GM21381 (cell line): ENCODE data around the gene C3orf70.

ENCODE experiments used
- ATAC-seq: cut with Tn5 transposase; IDR thresholded peaks from one replicate; pipeline ENCODE4 v1.9.1; 2021; ENCODE audit warnings: mild to moderate bottlenecking, moderate library complexity; ENCODE audit not compliant: unreplicated experiment

Gene C3orf70, protein sequence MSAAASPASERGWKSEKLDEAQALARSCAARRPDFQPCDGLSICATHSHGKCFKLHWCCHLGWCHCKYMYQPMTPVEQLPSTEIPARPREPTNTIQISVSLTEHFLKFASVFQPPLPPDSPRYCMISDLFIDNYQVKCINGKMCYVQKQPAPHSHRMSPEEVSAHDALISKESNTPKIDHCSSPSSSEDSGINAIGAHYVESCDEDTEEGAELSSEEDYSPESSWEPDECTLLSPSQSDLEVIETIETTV

GRCh38 chr3:185152410-185153170 lies at the start of gene C3orf70:
C3orf70 (minus strand) TSS chr3:185153060; CDS start chr3:185152823, 237 bp downstream.
- ATAC-seq: no peak

GRCh38 chr3:185200639-185201038 lies 47.8 kb upstream of the C3orf70 start:
- no peak for ATAC-seq

DNA sequence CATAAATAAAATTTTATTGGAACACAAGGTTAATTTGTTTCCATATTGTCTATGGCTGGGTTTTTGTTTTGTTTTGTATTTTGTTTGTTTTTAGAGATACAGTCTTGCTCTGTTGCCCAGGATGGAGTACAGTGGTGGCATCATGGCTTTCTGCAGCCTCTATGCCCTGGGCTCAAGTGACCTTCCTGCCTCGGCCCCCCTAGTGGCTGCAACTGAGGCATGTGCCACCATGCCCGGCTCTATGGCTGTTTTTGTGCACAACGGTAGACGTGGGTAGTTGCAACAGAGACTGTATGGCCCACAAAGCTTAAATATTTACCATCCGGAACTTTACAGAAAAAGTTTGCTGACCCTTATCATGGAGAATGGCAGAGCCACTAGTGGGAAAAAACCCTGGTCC lies 46.8 kb upstream of the C3orf70 start:
- no peak for ATAC-seq

GRCh38 chr3:185199206-185199605 lies 46.3 kb upstream of the C3orf70 start:
- ATAC-seq: no peak

GRCh38 chr3:185197068-185197467 lies 44.2 kb upstream of the C3orf70 start:
- ATAC-seq: no peak

DNA sequence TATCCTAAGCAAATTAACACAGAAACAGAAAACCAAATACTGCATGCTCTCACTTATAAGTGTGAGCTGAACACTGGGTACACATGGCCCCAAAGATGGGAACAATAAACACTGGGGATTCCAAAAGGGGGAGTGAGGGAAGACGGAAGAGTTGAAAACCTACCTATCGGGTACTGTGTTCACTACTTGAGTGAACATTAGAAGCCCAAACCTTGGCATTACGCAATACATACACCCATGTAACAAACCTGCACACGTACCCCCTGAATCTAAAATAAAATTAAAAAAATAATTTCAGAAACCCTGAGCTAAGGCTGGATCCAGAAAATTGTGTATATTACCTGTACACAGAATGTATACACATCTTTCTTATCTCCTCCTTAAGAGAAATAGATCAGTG lies 42.8 kb upstream of the C3orf70 start:
- no peak for ATAC-seq

- ATAC-seq: no peak
Observed at GRCh38 chr3:185188816-185189215, 36.0 kb upstream of the C3orf70 start.

DNA sequence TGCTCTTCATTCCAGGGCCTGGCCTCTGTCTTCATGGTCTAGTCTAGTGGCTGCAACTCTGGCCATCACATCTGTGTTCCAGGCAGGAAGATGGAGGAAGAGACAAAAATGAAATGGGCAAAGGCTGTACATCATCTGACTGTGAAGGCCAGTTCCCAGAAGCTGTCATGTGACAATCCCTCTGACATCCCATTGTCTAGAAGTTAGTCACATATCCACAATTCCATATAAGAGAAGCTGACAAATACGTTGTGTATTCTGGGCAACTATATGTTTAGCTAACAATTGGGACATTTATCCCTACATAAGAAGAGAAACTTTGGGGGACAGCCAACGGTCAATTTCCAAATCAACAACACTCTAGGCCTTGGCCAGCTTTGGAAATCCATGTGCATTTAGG lies 34.5 kb upstream of the C3orf70 start:
- ATAC-seq: no peak

GRCh38 chr3:185176750-185177359 lies 24.0 kb upstream of the C3orf70 start:
- ATAC-seq: no peak

DNA sequence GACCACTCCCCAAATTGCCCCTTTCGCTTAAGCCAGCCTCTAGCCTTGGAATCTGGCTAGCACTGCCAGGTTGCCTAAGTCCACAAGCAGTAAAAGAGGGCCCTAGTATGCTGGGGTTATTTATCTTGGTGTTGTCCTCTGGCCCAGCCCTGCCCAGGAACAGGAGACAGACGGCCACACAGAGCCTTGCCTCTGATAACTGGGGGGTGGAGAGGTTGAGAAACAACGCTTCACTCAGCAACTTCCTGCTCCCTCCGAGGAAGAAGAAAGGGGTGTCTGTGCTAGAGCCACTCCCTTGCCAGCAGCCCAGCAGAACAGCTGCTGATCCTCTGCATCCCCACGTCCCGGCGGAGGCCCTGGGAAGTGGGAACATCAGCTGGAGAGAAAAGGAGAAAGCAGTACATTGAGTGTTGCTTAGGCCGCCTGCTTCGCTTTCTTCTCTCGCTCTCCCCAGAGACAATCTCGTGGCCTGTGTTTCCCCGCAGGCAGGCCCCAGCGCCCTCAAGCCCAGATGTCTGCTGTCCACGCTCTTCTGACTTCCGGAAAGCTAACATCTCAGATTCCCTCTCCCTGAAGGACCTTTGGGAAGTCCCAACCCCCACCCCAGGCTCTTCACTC lies 22.6 kb upstream of the C3orf70 start:
- peak; percentile 56 for ATAC-seq

DNA sequence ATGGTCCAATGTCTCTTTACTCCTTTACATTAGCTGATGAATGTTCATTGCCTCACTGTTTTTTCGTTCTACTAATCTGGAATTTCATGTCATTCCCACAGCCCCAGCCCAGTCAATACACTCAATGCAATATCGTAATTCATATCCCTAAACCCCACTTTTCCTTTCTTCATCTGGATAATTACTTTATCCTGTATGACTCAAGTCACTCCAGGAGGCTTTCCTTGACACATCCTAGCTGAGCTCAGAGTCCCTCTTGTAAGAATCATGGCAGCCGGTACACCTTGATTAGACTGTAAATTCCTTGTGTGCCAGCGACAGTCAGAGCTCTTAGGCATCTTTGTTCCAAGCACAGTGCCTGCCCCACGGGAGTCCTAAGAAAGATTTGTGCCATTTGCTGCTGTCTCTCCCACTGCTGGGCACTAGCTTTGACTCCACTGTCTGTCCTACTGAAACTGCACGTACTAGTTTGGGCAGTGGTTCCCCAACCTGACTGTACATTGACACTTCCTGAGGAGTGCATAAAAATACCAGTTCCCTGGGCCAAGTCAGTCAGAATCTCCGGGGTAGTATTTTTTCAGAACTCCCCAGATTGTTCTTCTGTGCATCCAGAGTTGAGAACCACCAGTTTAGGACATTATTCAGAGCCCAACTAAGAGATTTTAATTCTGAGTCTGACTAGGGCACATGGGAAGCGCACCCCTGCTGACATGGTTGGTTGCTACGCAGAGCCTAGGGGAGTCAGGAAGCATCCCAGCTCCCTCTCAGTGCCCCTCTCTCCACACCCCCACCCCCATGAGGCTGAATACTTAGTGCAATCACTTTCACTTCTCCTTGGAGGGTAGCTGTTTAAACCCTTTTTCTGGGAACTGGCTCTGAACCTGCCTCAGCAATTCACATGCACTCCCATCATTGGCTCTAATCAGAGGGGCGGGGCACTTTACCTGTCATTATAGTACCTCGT lies 19.5 kb upstream of the C3orf70 start:
- no peak for ATAC-seq

DNA sequence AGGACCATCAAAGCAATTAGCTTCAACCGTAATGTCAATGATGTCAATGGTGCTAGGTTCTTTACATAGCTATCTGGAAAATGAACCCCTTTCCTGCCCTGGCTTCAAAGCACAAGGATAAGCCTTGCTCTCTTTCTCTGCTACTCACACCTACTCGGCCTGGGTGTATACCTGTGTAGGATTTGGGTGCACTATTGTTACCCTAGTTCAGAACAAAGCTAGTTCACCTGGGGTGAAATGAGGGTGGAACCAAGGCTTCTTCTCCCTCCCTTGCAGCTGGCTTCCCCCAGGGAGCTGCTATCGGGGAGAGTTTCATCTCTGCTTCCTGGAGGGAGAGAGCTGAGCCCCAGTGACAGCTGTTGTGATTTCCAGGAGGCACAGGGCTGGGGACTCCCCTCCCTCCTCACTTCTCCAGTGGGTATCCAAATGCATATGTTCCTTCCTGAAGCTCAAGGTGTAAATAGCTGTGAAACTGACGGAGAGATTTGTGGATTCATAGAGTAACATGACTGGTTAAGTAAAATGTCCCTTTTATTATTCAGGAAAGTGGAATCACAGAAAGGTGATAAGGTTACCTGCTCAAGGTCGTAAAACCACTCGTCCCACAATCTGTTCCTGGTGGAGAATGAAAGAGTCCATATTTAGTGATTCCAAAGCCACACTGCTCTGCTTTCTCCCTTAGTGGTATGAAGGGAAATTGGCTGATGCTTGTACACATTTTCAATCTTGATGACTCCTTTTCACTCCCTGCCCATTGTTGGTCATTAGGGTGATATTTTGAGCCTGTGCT lies 11.8 kb upstream of the C3orf70 start:
- no peak for ATAC-seq

- ATAC-seq: no peak
Observed at GRCh38 chr3:185162634-185163033, 9.8 kb upstream of the C3orf70 start.

GRCh38 chr3:185161761-185162160 lies 8.9 kb upstream of the C3orf70 start:
- ATAC-seq: no peak

DNA sequence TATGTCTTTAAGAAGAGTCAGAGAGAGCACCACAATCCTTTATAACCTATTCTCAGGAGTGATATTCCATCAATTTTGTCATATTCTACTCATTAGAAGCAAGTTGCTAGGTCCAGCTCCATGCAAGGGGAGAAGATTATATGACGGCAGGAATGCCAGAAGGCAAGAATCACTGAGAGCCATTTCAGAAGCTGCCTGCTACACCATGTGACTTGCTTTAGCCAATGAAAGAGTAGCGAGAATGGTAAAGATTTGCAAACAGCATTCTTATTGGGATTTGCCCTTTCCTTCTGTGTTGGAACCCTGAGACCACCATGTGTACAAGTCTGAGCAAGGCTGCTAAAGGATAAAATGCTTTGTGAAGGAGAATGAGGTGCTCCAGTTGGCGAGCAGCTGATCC lies 4.5 kb upstream of the C3orf70 start:
- no peak for ATAC-seq

GRCh38 chr3:185155678-185156077 lies 2.8 kb upstream of the C3orf70 start:
- no peak for ATAC-seq

GRCh38 chr3:185153861-185154629 lies 1.2 kb upstream of the C3orf70 start:
- ATAC-seq: no peak

- ATAC-seq: no peak
Observed at GRCh38 chr3:185153171-185153771, 411 bp upstream of the C3orf70 start.
